D341Med (cell line): ENCODE measurements around the gene PPP1R10.

Source experiments
- DNase-seq: peaks from one replicate; pipeline ENCODE4 v3.0.0; 2012; ENCODE audit warnings: low spot score

PPP1R10 gene

GRCh38 chr6:30556066-30556905 is 60.8 kb downstream of the PPP1R10 start, which contains the start of gene GNL1:
TSS of gene GNL1 (minus strand) at chr6:30556489. CDS start at chr6:30556203, 286 bp downstream.
- DNase-seq = peak; percentile 93

- no peak for DNase-seq
Observed at GRCh38 chr6:30555816-30556065, 61.3 kb downstream of the PPP1R10 start.

GRCh38 chr6:30554962-30555815 is 61.9 kb downstream of the PPP1R10 start:
- peak; percentile 31 for DNase-seq

GRCh38 chr6:30554404-30554803 is 62.6 kb downstream of the PPP1R10 start:
- DNase-seq = no peak
